ENCODE measurements around the gene P2RX3.
A peak's percentile ranks its signal among the peaks of the same experiment; 100 is the strongest.

P2RX3 gene

GRCh38 chr11:57338142-57338541 is at the start of gene P2RX3:
Gene P2RX3 (plus strand): TSS chr11:57338352. CDS start chr11:57338551, 199 bp downstream.
- no peak for DNase-seq

- DNase-seq = peak; percentile 77
Measured at GRCh38 chr11:57288771-57289579, 49.2 kb upstream of the P2RX3 start.

DNA sequence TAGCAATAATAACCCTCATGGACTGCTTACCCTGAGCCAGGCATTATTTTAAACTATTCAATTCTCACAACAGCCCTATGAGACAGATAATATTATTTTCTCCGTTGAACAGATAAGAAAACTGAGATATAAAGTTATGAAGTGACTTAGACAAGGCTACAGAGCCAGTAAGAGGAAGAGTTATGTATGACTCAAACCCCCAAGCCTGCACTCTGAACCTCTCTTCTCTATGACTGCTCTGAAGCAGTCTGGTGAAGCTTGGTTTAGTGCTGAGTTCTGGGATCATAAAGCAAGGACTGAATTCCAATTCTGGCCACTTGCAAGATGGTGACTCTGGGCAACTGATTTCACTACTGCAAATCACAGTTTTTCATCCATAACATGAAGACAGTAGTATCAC is 47.9 kb upstream of the P2RX3 start:
- DNase-seq = peak; percentile 71

DNA sequence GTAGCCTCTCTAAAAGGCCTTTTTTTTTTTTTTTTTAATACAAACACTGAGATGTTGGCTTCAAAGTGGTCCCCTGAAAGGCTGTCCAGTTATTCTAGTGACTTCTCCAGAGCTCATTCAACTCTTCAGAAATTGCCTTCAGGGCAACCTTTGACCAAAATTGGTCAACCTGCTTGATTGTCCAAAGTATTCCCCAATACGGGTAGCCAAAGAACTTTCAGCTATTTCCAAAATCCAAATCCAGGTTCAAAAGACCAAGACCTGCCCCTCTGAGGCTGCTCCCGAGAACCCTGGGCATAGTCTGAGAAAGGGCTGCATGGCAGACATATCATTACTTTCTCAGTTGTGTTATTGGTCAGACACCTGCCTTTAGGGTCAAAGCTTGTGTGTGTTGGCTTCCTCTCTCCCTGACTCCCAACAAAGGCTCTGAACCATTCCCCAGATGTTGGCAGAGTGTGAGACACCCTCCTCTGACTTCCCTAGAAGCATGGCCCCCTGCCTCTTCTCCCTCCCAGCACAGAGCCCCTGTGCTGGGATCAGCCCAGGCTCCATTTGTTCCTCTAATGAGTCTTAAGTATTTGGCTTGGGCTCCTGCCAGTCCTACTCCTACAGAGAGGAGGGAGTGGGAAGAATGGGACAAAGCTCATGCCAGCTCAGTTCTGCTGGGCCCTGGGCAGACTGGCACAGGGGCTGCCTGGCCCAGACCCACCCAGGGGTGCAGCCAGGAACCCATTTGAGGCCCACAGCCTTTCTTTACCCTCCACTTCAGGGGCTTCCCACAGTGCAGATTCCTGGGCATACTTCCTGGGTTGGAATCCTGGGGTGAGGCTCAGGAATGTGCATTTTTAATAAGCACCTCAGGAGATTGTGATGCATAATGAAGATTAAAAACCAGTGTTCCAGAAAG is 43.7 kb upstream of the P2RX3 start:
- DNase-seq = peak; percentile 80

DNA sequence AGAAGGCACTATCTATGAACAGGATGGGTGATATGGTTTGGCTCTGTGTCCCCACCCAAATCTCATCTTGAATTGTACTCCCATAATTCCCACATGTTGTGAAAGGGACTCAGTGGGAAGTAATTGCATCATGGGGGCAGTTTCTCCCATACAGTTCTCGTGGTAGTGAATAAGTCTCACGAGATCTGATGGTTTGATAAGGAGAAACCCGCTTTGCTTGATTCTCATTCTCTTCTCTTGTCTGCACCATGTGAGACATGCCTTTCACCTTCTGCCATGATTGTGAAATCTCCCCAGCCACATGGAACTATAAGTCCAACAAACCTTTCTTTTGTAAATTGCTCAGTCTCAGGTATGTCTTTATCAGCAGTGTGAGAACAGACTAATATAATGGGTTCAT is 41.9 kb upstream of the P2RX3 start:
- DNase-seq = peak; percentile 7

GRCh38 chr11:57297221-57297620 is 40.9 kb upstream of the P2RX3 start:
- DNase-seq = no peak

DNA sequence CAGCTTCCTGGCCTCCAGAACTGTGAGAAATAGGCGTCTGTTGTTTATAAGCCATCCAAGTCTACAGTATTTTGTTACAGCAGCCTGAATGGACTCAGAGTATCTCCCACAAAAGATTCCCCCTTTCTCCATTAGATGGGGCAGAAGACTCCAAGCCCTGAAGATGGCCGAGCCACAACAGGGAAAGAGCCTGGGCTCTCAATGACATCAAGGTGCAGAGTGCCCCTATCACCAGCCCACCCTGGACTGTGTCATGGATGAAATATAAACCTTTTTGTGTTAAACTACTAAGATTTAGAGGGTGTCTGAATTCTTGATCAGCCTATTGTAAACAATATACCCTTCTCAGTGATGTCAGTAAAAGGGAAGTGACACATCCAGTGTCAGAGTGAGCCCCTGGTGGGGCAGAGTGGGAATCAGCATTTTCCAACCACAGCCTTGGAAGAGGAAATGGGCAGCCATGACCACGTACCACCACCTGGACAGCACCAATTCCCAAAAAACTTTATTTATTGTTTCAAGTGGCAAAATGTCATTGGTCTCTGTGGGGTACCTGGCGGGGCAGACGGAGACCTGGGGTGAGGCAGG is 38.9 kb upstream of the P2RX3 start:
- no peak for DNase-seq

DNA sequence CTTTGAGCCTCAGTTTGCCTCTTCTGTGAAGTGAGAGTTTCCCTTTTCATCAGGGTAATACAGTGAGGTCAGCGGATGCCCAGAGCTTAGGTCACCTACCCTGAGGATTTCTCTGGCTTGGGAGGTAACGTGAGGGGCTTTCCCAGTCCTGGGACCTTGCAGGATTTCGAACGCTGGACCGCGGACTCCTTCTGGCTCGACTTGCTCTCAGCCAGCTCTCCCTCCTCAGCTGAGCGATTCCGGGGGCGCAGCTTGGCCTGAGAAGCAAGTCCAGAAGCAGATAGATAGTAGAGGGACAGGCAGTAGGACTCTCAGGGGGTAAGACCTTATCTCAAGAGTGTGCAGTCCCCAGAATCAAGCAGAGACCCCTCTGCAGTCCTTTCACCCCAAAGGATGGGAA is 37.4 kb upstream of the P2RX3 start:
- DNase-seq = no peak

DNA sequence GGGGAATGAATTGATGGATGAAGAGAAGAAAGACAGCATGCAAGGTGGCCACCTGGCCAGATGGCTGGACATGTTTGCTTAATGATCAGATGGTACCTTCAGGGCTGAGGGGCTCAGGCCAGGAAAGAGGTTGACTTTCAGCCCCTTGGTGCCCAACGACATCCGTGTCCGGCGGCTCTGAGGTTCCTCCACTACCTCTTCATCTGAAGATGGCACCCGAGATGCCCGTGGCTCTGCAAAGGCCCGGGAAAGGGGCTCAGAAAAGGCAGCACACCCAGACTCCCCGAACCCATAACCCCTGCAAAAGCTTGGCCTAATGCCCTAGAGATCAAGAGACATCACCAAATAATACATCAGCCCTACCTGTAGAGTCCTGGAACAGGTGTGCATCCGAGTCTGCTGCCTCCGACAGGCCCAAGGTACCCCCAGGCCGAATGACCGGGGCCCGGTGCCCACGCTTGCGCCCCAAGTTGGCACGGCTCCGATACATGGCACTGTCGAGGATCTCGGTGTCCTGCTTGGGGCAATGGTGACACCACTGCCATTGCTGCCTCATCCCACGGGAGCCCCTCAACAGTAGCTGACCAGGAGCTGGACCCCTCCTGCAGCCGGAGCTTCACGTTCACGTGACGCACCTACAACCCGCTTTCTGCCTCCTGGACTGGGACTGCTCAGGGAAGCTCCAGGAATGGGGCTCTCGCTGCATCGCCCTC is 36.3 kb upstream of the P2RX3 start:
- DNase-seq = no peak

DNA sequence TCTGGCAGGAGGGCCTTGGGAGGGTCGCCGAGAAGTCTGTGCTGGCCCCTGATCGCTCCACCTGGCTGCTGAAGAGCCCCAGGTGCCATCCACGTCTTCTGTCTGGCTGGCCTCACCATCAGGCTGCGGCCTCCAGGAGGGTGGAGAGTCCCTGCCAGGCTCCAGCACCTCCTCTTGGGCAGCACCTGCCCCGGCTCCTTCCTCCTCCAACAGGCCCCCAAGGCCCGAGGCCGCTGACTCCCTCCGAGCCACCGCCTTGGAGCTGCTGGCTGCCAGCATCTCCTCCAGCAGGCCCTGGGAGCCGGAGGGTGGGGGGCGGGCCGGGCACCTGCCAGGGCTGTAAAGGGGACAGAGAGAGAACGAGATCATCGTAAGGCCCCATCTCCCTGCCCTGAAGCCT is 35.7 kb upstream of the P2RX3 start:
- no peak for DNase-seq

DNA sequence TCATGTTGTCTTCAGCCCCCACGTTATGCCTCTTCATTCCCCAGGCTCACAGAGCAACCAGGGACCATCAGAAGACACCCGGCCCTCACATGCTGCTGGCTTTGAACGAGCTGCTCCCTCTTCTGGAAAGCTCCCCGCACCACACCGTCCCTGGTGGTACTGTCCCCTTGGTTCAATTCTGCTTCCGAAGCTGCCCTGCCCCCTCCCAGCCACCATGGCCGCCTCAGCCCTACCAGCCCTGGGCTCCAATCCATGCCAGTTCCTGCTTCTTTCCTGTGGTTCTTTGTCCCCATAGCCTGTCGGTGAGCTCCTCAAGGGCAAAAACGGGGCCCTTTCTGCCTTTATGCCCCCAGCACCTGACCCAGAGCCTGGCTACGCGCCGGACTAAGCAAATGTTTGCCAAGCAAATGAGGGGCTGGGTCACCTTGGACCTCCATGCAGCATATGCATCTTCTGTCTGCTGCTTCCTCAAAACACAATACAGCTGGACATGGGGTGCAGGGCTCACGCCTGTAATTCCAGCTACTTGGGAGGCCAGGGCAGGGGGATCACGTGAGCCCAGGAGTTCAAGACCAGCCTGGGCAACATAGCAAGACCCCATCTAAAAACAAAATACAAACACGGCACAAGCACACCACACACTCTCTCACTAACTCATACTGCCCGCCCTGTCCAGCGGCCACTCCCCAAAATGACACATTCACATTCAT is 34.7 kb upstream of the P2RX3 start:
- DNase-seq = no peak

DNA sequence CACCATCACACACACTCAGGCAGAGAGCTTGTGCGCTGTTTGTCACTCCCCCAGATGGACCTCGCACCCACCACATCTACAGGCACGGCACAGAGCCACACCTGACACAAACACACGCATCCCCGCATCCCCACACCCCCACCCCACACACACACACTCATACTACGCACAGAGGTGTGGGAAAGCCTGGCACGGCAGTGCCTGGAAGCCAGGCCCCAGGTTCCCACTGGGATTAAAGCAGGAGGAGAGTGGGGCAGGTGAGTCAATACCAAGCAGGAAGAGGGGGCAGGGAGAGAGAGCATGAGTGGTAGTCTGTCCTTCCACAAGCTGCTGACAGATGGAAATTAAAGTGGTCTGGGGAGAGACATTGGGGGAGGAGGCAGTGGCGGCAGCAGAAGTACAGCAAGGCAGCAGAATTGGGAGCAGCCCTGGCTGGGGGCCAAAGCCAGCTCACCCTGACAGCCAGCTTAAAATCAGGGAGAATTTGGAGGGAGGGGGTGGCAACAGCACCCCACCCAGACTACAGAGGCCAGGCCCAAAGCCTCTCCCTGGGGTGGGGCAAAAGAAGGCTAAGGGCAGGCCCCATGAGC is 34.1 kb upstream of the P2RX3 start:
- DNase-seq = peak; percentile 87

GRCh38 chr11:57305523-57305922 is 32.6 kb upstream of the P2RX3 start:
- DNase-seq = no peak

- DNase-seq = no peak
Measured at GRCh38 chr11:57306161-57306876, 31.8 kb upstream of the P2RX3 start.

DNA sequence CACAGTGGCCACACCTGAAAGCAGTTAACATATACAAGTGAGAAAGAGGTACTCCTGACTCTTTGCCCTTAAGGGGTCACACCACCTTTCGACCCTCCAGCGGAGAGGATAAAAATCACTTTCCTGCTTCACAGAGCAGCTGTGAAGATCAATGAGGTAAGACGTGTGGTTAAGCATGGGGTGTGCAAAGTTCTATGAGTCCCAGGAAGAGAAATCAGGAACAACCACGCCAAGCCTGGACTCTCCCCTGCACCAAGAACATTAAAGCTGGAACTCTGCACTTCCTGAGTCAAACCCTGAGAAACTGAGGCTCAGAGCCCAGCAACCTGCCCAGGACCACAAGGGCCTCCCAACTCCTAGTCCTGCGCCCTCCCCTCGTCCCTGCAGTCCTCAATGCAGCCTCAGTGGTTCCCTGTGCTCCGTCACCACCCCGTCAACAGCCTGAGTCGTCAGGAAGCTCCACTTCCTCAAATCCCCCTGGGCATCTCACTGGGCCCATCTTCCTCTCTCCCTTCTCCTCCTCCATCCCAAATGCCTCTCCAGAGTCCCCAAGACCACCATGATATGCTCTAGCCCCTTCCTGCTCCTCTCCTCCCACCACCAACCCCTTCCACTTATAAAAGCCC is 31.1 kb upstream of the P2RX3 start:
- no peak for DNase-seq

DNA sequence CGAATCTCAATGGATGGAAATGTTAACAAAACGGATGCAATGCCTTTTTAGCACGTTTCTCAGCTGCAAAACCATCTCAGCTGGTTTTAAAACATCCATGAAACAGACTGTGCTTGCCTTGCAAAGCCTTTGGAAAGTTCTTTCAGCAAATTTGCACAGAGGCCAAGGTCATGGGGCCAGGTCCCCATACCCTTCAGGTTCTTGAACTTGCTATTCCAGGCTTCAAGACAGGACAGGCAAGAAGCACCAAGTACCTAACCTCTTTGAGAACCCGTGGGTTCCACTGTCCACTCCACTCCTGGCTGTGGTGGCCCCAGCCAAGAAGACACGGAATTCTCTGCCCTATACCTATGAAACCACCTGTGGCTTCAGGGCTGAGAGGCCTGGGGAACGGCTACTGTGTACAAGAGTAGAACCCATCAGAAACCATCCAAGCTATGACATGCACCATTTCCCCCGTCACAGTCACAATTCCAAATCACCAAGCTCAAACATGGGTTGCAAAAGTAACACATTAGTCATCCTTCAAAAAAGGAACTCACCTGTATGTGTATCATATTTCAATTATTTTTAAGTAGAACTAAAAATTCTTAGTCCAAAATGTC is 30.4 kb upstream of the P2RX3 start:
- no peak for DNase-seq

DNA sequence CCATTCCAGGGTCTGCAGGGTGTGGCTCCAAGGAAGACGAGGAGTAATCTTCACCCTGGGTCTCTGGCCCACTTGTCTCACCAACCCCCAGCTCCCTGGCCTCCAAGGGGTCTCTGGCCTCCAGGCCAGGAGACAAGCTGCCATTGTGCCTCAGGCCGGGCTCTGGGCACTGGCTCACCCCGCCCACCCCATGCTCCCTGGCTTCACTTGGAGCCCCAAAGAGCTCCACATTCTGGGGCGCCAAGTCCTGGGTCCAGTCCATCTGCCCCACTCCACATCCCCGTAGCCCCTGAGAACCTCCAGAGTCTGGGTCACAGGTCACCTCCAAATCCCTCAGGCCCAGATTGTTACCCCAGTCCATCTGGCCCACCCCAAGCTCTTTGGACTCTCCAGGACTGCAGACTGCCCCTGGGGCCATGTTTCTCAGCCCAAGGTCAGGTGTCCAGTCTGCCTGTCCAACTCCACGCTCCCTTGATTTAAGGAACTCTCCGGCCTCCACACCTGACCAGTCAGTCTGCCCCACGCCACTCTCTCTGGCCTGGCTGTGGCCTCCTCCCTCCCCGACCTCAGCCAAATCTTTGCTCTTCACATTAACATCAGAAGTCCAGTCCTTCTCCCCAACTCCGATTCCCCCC is 29.6 kb upstream of the P2RX3 start:
- DNase-seq = no peak

- no peak for DNase-seq
Measured at GRCh38 chr11:57309106-57310059, 28.8 kb upstream of the P2RX3 start.

- DNase-seq = no peak
Measured at GRCh38 chr11:57310091-57310490, 28.1 kb upstream of the P2RX3 start.
